Thymus (tissue), 11 donors: Measurements from ENCODE around the gene CAMK2N1. TPM values are rescaled to one million over a fixed set of nuclear protein-coding genes. Genes with fewer than 3 reads are reported as not detected.

ENCODE experiments used
- DNase-seq, 9 donors: peaks; one replicate each; pipeline ENCODE4 v3.0.0-alpha.2; 2013; ENCODE audit warnings: low spot score in 9 of 9, low read depth in 6 of 9, missing footprints in 1 of 9
- H3K27ac ChIP-seq, 2 donors: one replicate each; pipeline ENCODE4 v1.5.1; 2013; ENCODE audit warnings: control low read depth in 1 of 2, low read depth in 1 of 2, low read length in 1 of 2, mild to moderate bottlenecking in 1 of 2, moderate library complexity in 1 of 2
- H3K27me3 ChIP-seq, 2 donors: one replicate each; pipeline ENCODE4 v1.5.1; 2013; ENCODE audit warnings: low read length in 1 of 2; ENCODE audit not compliant: control insufficient read depth in 2 of 2, insufficient read depth in 1 of 2
- H3K36me3 ChIP-seq, 2 donors: one replicate each; pipeline ENCODE4 v1.5.1; 2013; ENCODE audit warnings: low read length in 1 of 2, mild to moderate bottlenecking in 1 of 2, moderate library complexity in 1 of 2; ENCODE audit not compliant: control insufficient read depth in 2 of 2, insufficient read depth in 2 of 2
- H3K4me1 ChIP-seq, 2 donors: one replicate each; pipeline ENCODE4 v1.5.1; 2013; ENCODE audit warnings: low read length in 2 of 2; ENCODE audit not compliant: control insufficient read depth in 2 of 2, insufficient read depth in 2 of 2
- H3K4me3 ChIP-seq, 2 donors: one replicate each; pipeline ENCODE4 v1.5.1; 2013; ENCODE audit warnings: low read length in 2 of 2, control low read depth in 1 of 2, mild to moderate bottlenecking in 1 of 2
- H3K9me3 ChIP-seq, 2 donors: one replicate each; pipeline ENCODE4 v1.5.1; 2013; ENCODE audit warnings: low read length in 1 of 2, mild to moderate bottlenecking in 1 of 2; ENCODE audit not compliant: control insufficient read depth in 2 of 2, insufficient read depth in 1 of 2
- WGBS: extraction: QIAGEN DNeasy Blood & Tissue Kit; methylation state at CpG from one replicate; pipeline ENCODE4 v1.1.7; 2013; 5-methylcytosine and 5-hydroxymethylcytosine counted together
- polyA plus RNA-seq: library from polyadenylated mRNA; stranded (reverse); fragments of 200-250 nt; gene quantifications from one replicate; pipeline ENCODE4 v1.2.3, GENCODE V29; 2013
- total RNA-seq: library from RNA; stranded (reverse); fragments of 120-200 nt; gene quantifications from one replicate; pipeline ENCODE4 v1.2.4, GENCODE V29; 2013
- donor health status: healthy.

CAMK2N1 gene
- total and polyA plus RNA-seq, 2 donors, result 0.42 to 11.1 TPM

DNA sequence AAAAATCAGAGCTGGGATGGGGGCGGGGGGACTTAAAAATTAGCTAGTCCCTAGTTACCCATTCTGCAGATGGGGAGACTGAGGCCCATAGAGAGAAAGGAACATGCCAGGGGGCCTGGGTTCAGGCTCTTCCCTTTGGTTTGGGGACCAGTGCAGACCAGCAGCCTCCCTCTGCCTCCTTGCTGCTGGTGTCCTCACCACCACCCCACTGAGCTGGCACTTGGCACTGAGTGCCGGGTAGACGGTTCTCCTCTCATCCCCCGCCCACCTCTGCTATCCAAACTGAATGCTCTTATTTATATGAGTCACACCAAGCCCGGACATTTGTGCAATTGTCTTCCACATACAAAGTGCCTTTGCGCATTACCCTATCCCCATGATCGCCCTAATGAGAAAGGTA is 39.2 kb downstream of the CAMK2N1 start:
- Histone ChIP-seq H3K4me1 (no peaks in the 10 kb centered on the region), H3K27me3 (peaks cover 3% of the 10 kb centered on the region in 2 donors), H3K4me3 (no peak overlapping the region), H3K36me3 (no peaks in the 10 kb centered on the region), H3K9me3 (no peaks in the 10 kb centered on the region), H3K27ac (no peak overlapping the region)
- DNase-seq, result no peak
- WGBS, result 87% methylated on average over 7 of the region's 7 CpGs

DNA sequence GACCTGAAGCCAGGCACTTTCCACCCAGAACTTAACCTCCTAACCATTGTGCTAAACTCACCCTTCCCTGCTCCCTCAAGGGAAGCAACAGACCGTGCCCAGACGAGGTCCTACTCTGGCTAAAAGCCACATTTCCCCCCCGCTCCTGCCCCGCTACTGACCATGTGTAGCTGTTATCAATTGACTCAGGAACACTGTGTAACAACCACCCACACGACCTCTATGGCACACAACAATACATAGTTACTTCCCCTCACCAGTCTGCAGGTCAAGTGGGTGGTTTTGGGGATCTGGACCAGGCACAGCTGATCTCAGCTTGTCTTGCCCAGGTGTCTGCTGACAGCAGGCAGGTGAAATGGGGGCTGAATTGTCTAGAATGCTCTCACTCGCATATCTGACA is 40.1 kb downstream of the CAMK2N1 start:
- Histone ChIP-seq H3K9me3 (no peaks in the 10 kb centered on the region), H3K36me3 (no peaks in the 10 kb centered on the region), H3K27me3 (peaks cover 3% of the 10 kb centered on the region in 2 donors), H3K4me1 (no peaks in the 10 kb centered on the region), H3K27ac (no peak overlapping the region), H3K4me3 (no peak overlapping the region)
- WGBS, result 73% methylated on average over 6 of the region's 6 CpGs
- DNase-seq, result no peak

DNA sequence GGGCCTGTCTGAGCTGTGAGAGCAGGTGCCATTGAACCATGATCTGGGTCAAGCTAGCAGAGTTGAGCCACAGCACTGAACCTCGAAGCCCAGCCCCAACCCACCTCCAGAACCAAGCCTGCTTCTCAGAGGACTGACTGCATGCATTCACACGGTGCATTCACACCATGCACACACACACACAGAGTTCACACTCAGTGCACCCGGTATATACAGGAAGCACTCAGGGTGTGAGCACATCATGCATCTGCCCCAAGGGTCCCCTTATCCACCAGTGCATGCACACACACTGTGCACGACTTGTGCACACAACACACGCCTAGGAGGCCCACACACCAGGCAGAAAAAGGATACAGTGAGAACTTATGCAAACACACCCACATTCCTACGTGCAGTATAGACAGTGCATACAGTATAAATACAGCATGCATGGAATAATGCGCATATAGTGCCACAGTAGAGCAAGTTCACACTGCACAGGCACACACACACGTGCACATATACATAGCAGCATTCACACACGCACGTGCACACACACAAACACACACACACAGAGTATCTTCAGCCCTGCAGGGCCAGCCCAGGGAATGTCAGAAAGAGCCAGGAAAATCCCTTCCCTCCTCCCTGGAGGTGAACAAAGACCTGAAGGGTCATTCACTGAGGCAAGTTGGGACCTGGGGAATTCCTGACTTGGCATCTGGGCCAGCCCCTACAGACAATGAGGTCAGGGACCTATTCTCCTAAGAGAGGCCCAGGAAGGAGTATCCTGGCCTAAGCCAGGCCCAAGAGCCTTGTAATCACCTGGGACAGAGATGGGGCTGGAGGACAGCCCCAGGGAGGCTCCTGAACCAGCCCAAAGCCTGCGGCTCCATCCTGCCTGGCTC is 42.1 kb downstream of the CAMK2N1 start:
- 89% methylated on average over 11 of the region's 11 CpGs for WGBS
- Histone ChIP-seq H3K4me1 (no peaks in the 10 kb centered on the region), H3K27me3 (peaks cover 0 to 5% of the 10 kb centered on the region in 2 donors), H3K4me3 (no peak overlapping the region), H3K36me3 (no peaks in the 10 kb centered on the region), H3K27ac (no peak overlapping the region), H3K9me3 (no peaks in the 10 kb centered on the region)
- DNase-seq, result no peak

DNA sequence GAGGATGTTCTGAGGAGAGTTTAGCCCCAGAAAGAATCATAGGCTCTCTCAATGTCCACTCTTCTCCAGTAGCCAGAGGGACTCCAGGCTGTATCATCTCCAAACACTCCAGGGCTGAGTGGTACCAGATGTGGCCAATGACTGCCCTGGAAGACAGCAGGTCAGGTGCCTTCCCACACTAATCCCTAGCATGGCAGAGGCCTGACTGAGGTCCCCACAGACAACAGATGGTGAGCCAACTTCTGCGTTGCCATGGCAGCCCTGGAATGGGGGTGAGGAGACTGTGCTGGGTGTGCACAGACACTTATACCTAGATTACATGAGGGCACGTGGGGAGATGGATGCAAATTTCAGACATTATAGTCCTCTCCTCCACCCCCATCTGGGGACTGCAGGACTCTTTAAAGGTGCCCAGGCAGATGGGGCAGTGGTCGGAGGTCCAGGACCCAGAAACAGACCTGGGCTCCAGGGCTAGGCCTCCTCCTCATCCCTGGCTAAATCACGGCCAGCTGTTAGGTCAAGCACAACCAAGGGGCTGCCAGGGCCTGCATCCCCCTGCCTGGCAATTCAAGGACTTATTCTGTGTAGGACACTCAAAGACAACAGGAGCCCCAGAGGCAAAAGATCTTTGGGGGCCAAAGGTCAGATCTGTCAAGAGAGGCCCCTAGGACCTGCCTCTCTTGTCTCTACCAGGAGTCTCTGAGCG is 42.9 kb downstream of the CAMK2N1 start:
- no peak overlapping the region for H3K27ac ChIP-seq
- WGBS, result 90% methylated on average over 5 of the region's 5 CpGs
- no peaks in the 10 kb centered on the region for H3K9me3 ChIP-seq
- no peaks in the 10 kb centered on the region for H3K4me1 ChIP-seq
- peaks cover 0 to 2% of the 10 kb centered on the region in 2 donors for H3K27me3 ChIP-seq
- DNase-seq, result no peak
- H3K4me3 ChIP-seq, result no peak overlapping the region
- H3K36me3 ChIP-seq, result no peaks in the 10 kb centered on the region

DNA sequence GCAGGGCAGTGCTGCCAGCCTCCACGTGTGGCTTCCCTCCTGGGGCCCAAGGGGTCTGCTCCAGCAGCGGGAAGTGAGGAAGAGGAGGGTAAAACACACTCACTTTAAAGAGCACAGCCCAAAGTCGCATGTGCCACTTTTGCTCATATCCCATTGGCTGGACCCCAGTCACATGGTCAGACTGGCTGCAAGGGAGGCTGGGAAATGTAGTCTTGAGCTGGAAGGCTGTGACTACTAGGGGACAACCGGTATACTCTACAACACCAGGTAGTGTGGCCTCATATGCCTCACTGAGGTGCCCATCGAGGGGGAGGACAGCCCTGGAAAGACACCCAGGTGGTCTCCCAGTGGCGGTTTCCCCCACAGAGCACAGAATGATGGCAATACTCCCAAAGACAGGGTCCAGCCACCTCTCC is 45.2 kb downstream of the CAMK2N1 start:
- H3K4me1 ChIP-seq, result no peaks in the 10 kb centered on the region
- DNase-seq, result peak in 7 of 9 donors; percentile 8 to 51 (median 21)
- H3K36me3 ChIP-seq, result no peaks in the 10 kb centered on the region
- H3K9me3 ChIP-seq, result no peaks in the 10 kb centered on the region
- whole genome bisulfite sequencing, result 24% methylated on average over 6 of the region's 6 CpGs
- H3K27ac ChIP-seq, result no peak overlapping the region
- H3K4me3 ChIP-seq, result no peak overlapping the region
- peaks cover 2 to 3% of the 10 kb centered on the region in 2 donors for H3K27me3 ChIP-seq

DNA sequence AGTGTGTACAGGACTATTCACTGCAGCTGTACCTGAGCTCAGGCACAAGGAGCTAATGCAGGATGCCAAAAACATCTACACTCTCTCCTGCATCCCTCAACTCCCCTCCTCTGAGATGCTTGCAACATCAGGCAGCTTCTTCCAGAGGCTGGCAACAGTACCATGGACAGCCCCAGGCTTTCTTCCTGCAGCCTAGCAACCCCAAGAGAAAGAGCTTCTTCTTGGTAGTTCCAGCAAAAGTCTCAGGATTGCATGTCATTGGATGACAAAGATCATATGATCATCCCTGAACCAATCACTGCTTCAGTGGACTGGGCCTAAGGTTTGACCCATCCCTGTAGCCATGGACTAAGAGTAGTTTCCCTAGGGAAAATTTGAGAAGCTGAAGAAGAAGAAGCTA is 46.7 kb downstream of the CAMK2N1 start:
- Histone ChIP-seq H3K36me3 (no peaks in the 10 kb centered on the region), H3K9me3 (no peaks in the 10 kb centered on the region), H3K4me3 (no peak overlapping the region), H3K27me3 (peaks cover 2 to 3% of the 10 kb centered on the region in 2 donors), H3K27ac (no peak overlapping the region), H3K4me1 (no peaks in the 10 kb centered on the region)
- no peak for DNase-seq

DNA sequence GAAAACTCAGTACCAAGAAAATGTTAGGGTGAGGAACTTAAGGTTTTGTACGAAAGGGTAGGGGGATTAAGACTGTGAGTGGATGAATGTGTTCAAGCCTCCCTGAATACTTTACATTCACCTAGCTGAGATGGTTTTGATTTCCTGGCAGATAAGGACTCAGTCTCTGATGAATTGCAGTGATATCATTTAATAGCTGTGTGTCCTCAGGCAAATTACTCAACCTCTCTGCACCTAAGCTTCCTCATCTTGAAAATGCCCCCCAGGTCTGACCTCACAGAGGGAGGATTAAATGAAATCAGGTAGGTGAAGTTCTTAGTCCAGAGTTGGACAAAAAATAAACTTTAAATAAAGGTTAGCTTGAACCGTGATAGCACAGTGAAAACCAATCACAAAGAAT is 48.4 kb downstream of the CAMK2N1 start:
- H3K36me3 ChIP-seq, result no peaks in the 10 kb centered on the region
- H3K9me3 ChIP-seq, result no peaks in the 10 kb centered on the region
- H3K4me1 ChIP-seq, result no peaks in the 10 kb centered on the region
- 94% methylated on average over 2 of the region's 2 CpGs for WGBS
- DNase-seq, result no peak
- H3K27me3 ChIP-seq, result peaks cover 2 to 3% of the 10 kb centered on the region in 2 donors
- no peak overlapping the region for H3K4me3 ChIP-seq
- H3K27ac ChIP-seq, result no peak overlapping the region

DNA sequence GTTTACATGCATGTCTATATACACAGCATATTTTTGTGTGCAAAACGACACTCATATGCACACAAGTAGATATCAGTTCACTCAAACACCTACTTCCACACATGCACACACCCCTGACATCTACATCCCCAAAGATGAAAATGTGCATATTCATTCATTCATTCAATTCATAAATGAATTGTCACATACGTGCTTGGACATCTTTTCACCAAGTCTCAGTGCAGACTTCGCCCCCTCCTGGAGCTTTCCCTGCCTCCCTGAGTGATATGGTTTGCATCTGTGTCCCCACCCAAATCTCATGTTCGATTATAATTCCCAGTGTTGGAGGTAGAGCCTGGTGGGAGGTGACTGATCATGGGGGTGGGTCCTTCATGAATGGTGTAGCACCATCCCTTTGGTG is 53.1 kb downstream of the CAMK2N1 start:
- peaks cover 3 to 13% of the 10 kb centered on the region in 2 donors for H3K27me3 ChIP-seq
- no peak for DNase-seq
- H3K4me1 ChIP-seq, result no peaks in the 10 kb centered on the region
- H3K9me3 ChIP-seq, result no peaks in the 10 kb centered on the region
- 87% methylated on average over 4 of the region's 4 CpGs for WGBS
- no peak overlapping the region for H3K4me3 ChIP-seq
- H3K36me3 ChIP-seq, result no peaks in the 10 kb centered on the region
- no peak overlapping the region for H3K27ac ChIP-seq
